Kidney capillary endothelial cell (primary cell): ENCODE results near the gene ATRNL1.
A peak's percentile ranks its signal among the peaks of the same experiment; 100 is the strongest.
"Not testable (repeated sequence)": the region's sequence is repeated elsewhere in the genome, so short reads cannot be mapped to it uniquely, and the experiment has no call there.

Experiments used
- DNase-seq: peaks from one replicate; pipeline ENCODE4 v3.0.0-alpha.2; 2018; ENCODE audit warnings: low spot score

ATRNL1 gene

GRCh38 chr10:115219203-115219602, 126.0 kb downstream of the ATRNL1 start:
- no peak for DNase-seq

GRCh38 chr10:115222039-115222438, 128.9 kb downstream of the ATRNL1 start:
- DNase-seq: no peak

- DNase-seq: no peak
Observed at GRCh38 chr10:115239761-115240160, 146.6 kb downstream of the ATRNL1 start.

GRCh38 chr10:115250784-115251183, 157.6 kb downstream of the ATRNL1 start:
- no peak for DNase-seq

- DNase-seq: not testable (repeated sequence)
Observed at GRCh38 chr10:115253765-115254164, 160.6 kb downstream of the ATRNL1 start.

GRCh38 chr10:115272482-115272881, 179.3 kb downstream of the ATRNL1 start:
- DNase-seq: no peak

- DNase-seq: no peak
Observed at GRCh38 chr10:115278294-115278693, 185.1 kb downstream of the ATRNL1 start.

GRCh38 chr10:115295213-115295805, 202.1 kb downstream of the ATRNL1 start:
- no peak for DNase-seq

- DNase-seq: no peak
Observed at GRCh38 chr10:115300080-115300479, 206.9 kb downstream of the ATRNL1 start.

- DNase-seq: not testable (repeated sequence)
Observed at GRCh38 chr10:115319669-115320068, 226.5 kb downstream of the ATRNL1 start.

GRCh38 chr10:115321360-115321759, 228.2 kb downstream of the ATRNL1 start:
- no peak for DNase-seq

GRCh38 chr10:115328331-115328730, 235.2 kb downstream of the ATRNL1 start:
- DNase-seq: no peak

- no peak for DNase-seq
Observed at GRCh38 chr10:115335366-115335765, 242.2 kb downstream of the ATRNL1 start.

GRCh38 chr10:115355162-115355760, 262.1 kb downstream of the ATRNL1 start:
- peak; percentile 44 for DNase-seq

- not testable (repeated sequence) for DNase-seq
Observed at GRCh38 chr10:115367920-115368319, 274.8 kb downstream of the ATRNL1 start.

GRCh38 chr10:115379064-115379463, 285.9 kb downstream of the ATRNL1 start:
- DNase-seq: no peak

GRCh38 chr10:115384665-115385064, 291.5 kb downstream of the ATRNL1 start:
- DNase-seq: no peak

GRCh38 chr10:115390607-115391006, 297.4 kb downstream of the ATRNL1 start:
- no peak for DNase-seq

GRCh38 chr10:115398026-115398425, 304.9 kb downstream of the ATRNL1 start:
- no peak for DNase-seq

- DNase-seq: peak; percentile 8
Observed at GRCh38 chr10:115402699-115403098, 309.5 kb downstream of the ATRNL1 start.

GRCh38 chr10:115405838-115406237, 312.7 kb downstream of the ATRNL1 start:
- DNase-seq: not testable (repeated sequence)

GRCh38 chr10:115409347-115409746, 316.2 kb downstream of the ATRNL1 start:
- no peak for DNase-seq

- DNase-seq: peak; percentile 42
Observed at GRCh38 chr10:115417585-115418265, 324.6 kb downstream of the ATRNL1 start.
